Body of pancreas (tissue), 4 donors: ENCODE measurements around the gene WFS1. TPM values are rescaled to one million over a fixed set of nuclear protein-coding genes. Genes with fewer than 3 reads are reported as not detected.

Experiments used
- ATAC-seq: fragments of 150-250 bp; one replicate; pipeline ENCODE4 v1.9.1; 2016
- DNase-seq, 4 donors: peaks; one replicate each; pipeline ENCODE4 v3.0.0-alpha.2; 2019
- H3K27ac ChIP-seq, 4 donors: fragments of 200-600 bp; sonication (generic); 1 replicate in 3 of 4; 2 replicates in 1 of 4; pipeline versions ENCODE4 v1.5.1 to v1.6.1; 2016 to 2019; ENCODE audit warnings: mild to moderate bottlenecking in 1 of 4, mixed read lengths in 1 of 4, moderate library complexity in 1 of 4
- H3K27me3 ChIP-seq, 2 donors: fragments of 200-600 bp; sonication (generic); one replicate each; pipeline ENCODE4 v1.6.0; 2016; ENCODE audit warnings: mild to moderate bottlenecking in 1 of 2
- H3K36me3 ChIP-seq, 2 donors: fragments of 200-600 bp; sonication (generic); replicated peaks in 1 of 2; 2 replicates each; pipeline ENCODE4 v1.5.1; 2016; ENCODE audit warnings: low read depth in 2 of 2; ENCODE audit not compliant: insufficient read depth in 1 of 2
- H3K4me1 ChIP-seq: fragments of 200-600 bp; sonication (generic); one replicate; pipeline ENCODE4 v1.6.0; 2016
- H3K4me3 ChIP-seq, 2 donors: fragments of 200-600 bp; sonication (generic); 1 replicate in 1 of 2; 2 replicates in 1 of 2; pipeline ENCODE4 v1.5.1; 2016 to 2019
- H3K9me3 ChIP-seq, 3 donors: fragments of 200-600 bp; sonication (generic); 1 replicate in 2 of 3; 2 replicates in 1 of 3; pipeline ENCODE4 v1.5.1; 2016
- POLR2A ChIP-seq, 3 donors: fragments of 450-650 bp; IDR thresholded peaks; one replicate each; pipeline ENCODE4 v1.6.1; 2016; ENCODE audit warnings: antibody characterized with exemption in 3 of 3, mild to moderate bottlenecking in 2 of 3
- WGBS, 2 donors: methylation state at CpG; one replicate each; pipeline ENCODE4 v1.1.5; 2017; 5-methylcytosine and 5-hydroxymethylcytosine counted together
- intact Hi-C: fragments of 100-400 bp; cut with DNase I; formaldehyde crosslinking; loops from one replicate; pipeline ENCODE4 v1.15.1; 2023
- total RNA-seq, 2 donors: library from RNA; depleted of rRNA; stranded (reverse); fragments of >200 nt; gene quantifications; one replicate each; pipeline ENCODE4 v1.1.0, GENCODE V29; 2016
- TF ChIP-seq, protein P1 (sequence below), 7 experiments: fragments of 450-650 bp in 4 of 7; fragments of 200-600 bp in 3 of 7; sonication (generic) in 3 of 7; IDR thresholded peaks; one replicate each; pipeline ENCODE4 v1.5.1; 2016 to 2019; ENCODE audit warnings: antibody characterized with exemption in 7 of 7

WFS1 gene
- total RNA-seq: 10 to 100 TPM; 18.4 to 31.6 TPM

DNA sequence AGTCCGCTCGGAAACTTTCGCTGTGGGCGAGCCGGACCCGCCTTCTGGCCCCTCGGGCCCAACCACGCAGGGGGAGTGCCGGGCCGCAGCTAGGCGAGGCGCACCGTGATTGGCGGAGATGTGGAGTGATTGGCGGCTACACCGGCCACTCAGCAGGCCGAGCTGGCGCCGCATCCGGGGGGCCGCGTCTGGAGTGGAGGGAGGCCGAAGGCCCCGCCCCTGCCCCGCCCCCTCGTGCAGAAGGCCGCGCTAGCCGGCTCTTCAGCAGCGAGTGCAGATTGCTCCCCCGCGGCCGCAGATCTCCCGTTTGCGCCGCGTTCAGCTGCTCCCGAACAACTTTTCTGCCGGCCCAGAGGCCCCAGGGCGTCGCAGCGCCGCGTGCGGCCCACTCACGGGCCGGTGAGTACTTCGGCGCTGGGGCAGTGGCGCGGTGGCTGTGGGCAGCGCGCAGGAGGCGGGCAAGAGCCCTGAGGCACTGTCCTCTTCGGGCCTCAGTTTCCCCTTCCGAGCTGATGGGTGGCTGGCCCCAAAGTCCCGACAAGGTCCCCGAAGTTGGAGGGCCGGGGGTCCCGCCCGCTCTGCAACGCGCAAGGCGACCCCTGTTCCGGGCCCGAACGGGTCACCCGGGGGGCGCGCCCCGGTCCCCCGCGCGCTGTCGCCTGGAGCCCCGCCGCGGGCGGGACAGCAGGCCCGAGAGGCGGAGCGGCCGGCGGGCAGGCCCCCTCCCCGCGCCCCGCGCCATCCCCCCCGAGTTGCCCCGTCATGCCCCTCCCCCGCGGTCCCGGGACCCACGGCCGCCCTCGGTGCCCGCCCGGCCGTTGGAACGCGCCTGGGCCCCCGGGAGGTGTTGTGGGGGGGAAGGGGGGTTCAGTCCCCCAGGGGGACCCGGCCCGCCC lies at the start of gene WFS1:
Gene WFS1, plus strand, starts transcription at position 235 of the 896 bp plus-strand sequence. CDS start 7,606 bp downstream, outside the sequence.
- Histone ChIP-seq H3K4me1 (peaks cover 43% of the 10 kb centered on the region), H3K27me3 (no peaks in the 10 kb centered on the region), H3K4me3 (peak within 1 kb of the TSS; percentile 41 to 83), H3K27ac (peak within 1 kb of the TSS; percentile 59 to 78 (median 63)), H3K9me3 (no peaks in the 10 kb centered on the region), H3K36me3 (no peaks in the 10 kb centered on the region)
- TF ChIP-seq POLR2A (IDR thresholded peaks at IDR 0.05): peak; percentile 79 to 84 (median 82)
- TF ChIP-seq, protein P1, sequence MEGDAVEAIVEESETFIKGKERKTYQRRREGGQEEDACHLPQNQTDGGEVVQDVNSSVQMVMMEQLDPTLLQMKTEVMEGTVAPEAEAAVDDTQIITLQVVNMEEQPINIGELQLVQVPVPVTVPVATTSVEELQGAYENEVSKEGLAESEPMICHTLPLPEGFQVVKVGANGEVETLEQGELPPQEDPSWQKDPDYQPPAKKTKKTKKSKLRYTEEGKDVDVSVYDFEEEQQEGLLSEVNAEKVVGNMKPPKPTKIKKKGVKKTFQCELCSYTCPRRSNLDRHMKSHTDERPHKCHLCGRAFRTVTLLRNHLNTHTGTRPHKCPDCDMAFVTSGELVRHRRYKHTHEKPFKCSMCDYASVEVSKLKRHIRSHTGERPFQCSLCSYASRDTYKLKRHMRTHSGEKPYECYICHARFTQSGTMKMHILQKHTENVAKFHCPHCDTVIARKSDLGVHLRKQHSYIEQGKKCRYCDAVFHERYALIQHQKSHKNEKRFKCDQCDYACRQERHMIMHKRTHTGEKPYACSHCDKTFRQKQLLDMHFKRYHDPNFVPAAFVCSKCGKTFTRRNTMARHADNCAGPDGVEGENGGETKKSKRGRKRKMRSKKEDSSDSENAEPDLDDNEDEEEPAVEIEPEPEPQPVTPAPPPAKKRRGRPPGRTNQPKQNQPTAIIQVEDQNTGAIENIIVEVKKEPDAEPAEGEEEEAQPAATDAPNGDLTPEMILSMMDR (IDR thresholded peaks at IDR 0.05): no peak
- intact Hi-C loops: no loop called here
- 1% methylated on average over 84 of the region's 104 CpGs; no CpG with 5 or more reads in 1 of the 2 donors for WGBS, 2 donors
- peak; percentile 99 for DNase-seq
- peak; percentile 99 for ATAC-seq

DNA sequence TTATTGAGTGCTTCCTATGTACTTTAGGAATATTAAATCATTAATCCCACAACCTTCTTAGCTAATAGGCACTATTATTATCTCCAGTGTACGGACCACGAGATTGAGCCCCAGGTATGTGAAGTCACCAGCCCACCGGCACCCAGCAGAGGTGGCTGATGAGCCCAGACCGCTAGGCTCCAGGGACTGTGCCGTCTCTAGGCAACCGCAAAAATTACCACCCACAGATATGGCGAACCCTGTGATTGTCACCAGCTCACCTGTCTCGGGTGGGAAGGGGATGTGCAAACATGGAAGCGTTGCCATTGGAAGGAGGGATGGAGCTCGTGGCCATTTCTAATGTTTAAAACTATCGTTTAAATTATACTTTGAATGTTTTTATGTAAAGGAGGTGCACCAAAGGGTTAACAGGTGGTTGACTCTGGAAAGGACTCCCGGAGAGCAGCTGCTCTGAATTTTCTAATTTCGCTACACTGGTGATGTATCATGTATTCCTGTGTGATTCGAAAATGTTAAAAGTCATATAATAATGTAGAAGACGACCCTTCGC lies 48.3 kb upstream of the WFS1 start:
- WGBS, 2 donors: 4 to 9% methylated on average over 15 to 16 of the region's 16 CpGs
- Histone ChIP-seq H3K4me1 (no peaks in the 10 kb centered on the region), H3K4me3 (no peak overlapping the region), H3K27ac (no peak overlapping the region), H3K9me3 (no peaks in the 10 kb centered on the region), H3K27me3 (peaks cover 0 to 11% of the 10 kb centered on the region in 2 donors), H3K36me3 (no peaks in the 10 kb centered on the region)
- TF ChIP-seq, protein P1 (IDR thresholded peaks at IDR 0.05): no peak
- no peak for TF ChIP-seq POLR2A (IDR thresholded peaks at IDR 0.05)
- intact Hi-C loops: no loop called here
- DNase-seq: peak in 1 of 4 donors; percentile 26
- ATAC-seq: peak; percentile 16

DNA sequence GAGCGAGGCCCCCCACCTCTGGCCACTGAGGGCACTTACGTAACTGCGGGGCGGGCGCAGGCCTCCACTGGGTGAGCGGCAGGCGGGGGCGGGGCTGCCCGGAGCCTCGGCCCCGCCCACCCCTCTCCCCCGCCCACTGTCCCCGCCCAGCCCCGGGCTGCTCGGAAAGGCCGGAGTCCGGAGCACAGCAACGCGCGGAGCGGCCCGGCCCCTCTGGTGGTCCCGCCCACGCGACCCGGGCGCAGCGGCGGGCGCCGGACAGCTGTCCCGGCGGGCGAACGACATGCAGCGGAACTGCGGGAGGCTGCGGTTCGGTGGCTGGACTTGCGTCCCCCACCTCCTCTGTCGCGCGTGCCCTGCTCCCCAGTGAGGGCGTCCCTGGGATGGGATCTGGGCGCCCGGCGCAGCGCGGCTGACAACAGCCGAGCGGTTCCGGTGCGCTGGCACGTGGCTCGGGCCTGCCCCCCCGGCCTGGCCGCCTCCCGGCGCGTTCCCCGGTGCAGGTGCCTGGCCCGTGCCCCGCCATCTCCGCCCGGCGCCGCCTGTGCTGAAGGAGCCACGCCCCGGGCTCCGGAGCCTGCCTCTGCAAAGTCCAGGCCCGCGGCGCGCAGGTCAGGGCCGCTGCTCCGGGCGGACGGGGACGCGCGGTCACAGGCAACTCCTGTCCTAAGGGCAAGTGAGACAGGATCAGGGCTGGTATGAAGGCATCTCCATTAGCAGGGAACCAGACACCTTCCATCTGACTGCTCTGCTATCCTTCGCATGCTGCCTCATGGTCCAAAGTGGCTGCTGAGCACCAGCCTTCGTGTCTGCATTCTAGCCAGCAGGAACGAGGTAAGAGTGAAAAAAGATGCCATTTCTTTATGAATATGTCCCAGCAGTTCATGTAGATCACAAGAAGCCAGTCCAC lies 47.5 kb upstream of the WFS1 start:
- ATAC-seq (peak; percentile 92), DNase-seq (peak; percentile 72 to 83 (median 72))
- intact Hi-C loops: no loop called here
- 9 to 31% methylated on average over 6 to 78 of the region's 84 CpGs for whole genome bisulfite sequencing, 2 donors
- H3K4me1 ChIP-seq: no peaks in the 10 kb centered on the region
- no peak overlapping the region for H3K4me3 ChIP-seq
- peaks cover 0 to 11% of the 10 kb centered on the region in 2 donors for H3K27me3 ChIP-seq
- no peaks in the 10 kb centered on the region for H3K36me3 ChIP-seq
- TF ChIP-seq, protein P1 (IDR thresholded peaks at IDR 0.05): no peak
- TF ChIP-seq POLR2A (IDR thresholded peaks at IDR 0.05): peak in 1 of 3 donors; percentile 7
- H3K27ac ChIP-seq: no peak overlapping the region
- no peaks in the 10 kb centered on the region for H3K9me3 ChIP-seq

GRCh38 chr4:6222761-6223292 lies 46.8 kb upstream of the WFS1 start:
- intact Hi-C loops: no loop called here
- DNase-seq (peak; percentile 26 to 56 (median 45)), ATAC-seq (peak; percentile 39)
- peaks cover 0 to 11% of the 10 kb centered on the region in 2 donors for H3K27me3 ChIP-seq
- no peak overlapping the region for H3K4me3 ChIP-seq
- no peak overlapping the region for H3K27ac ChIP-seq
- TF ChIP-seq, protein P1 (IDR thresholded peaks at IDR 0.05): no peak
- no peak for TF ChIP-seq POLR2A (IDR thresholded peaks at IDR 0.05)
- no peaks in the 10 kb centered on the region for H3K4me1 ChIP-seq
- 54 to 62% methylated on average over 10 of the region's 10 CpGs for WGBS, 2 donors
- H3K36me3 ChIP-seq: no peaks in the 10 kb centered on the region
- no peaks in the 10 kb centered on the region for H3K9me3 ChIP-seq
